H1 (cell line): ENCODE measurements around the gene ZAP70. TPM values are rescaled to one million over a fixed set of nuclear protein-coding genes. Genes with fewer than 3 reads are reported as not detected.

Experiments used
- CBX8 ChIP-seq: fragments of 300-800, 300-1000 bp; sonication (generic); IDR thresholded peaks from 2 replicates; pipeline ENCODE4 v1.7.1; 2016; ENCODE audit warnings: low read depth, low read length, borderline replicate concordance
- CEBPB ChIP-seq: IDR thresholded peaks from 2 replicates; pipeline ENCODE4 v1.6.1; 2012; ENCODE audit warnings: low read depth, low read length
- KDM4A ChIP-seq: IDR thresholded peaks from one replicate; pipeline ENCODE4 v1.7.1; 2012; ENCODE audit warnings: low read depth, mild to moderate bottlenecking, moderate library complexity, low read length, inconsistent platforms; ENCODE audit not compliant: severe bottlenecking
- NRF1 ChIP-seq: IDR thresholded peaks from 2 replicates; pipeline ENCODE4 v1.6.1; 2011; ENCODE audit warnings: mild to moderate bottlenecking, low read depth, low read length, improper control_type of control experiment
- POLR2AphosphoS5 ChIP-seq: IDR thresholded peaks from 2 replicates; pipeline ENCODE4 v1.6.1; 2011; ENCODE audit warnings: low read depth, low read length
- RAD21 ChIP-seq, 2 experiments: IDR thresholded peaks in 1 of 2; conservative IDR thresholded peaks in 1 of 2; 2 replicates each; pipeline ENCODE4 v1.6.1; 2011; ENCODE audit warnings: low read depth in 2 of 2, low read length in 2 of 2, improper control_type of control experiment in 1 of 2, inconsistent platforms in 1 of 2, mild to moderate bottlenecking in 1 of 2, moderate library complexity in 1 of 2
- RBBP5 ChIP-seq: IDR thresholded peaks from 2 replicates; pipeline ENCODE4 v1.7.1; 2012; ENCODE audit warnings: low read depth, mild to moderate bottlenecking, inconsistent platforms, low read length, moderate library complexity, borderline replicate concordance
- RXRA ChIP-seq: IDR thresholded peaks from 2 replicates; pipeline ENCODE4 v1.6.1; 2011; ENCODE audit warnings: low read depth, mild to moderate bottlenecking, low read length, moderate library complexity; ENCODE audit not compliant: insufficient read depth
- polyA plus RNA-seq, 7 experiments: library from polyadenylated mRNA; depleted of rRNA in 3 of 7; stranded (reverse) in 5 of 7; unstranded in 2 of 7; fragments of >200 nt in 5 of 7; fragments of 200-250 nt in 2 of 7; gene quantifications; 1 replicate in 5 of 7; 2 replicates in 1 of 7; 4 replicates in 1 of 7; pipeline versions ENCODE4 v1.2.1 to v1.2.3, GENCODE V29; 2011 to 2013; ENCODE audit warnings: missing spikeins in 2 of 7, mixed read lengths in 2 of 7
- total RNA-seq: library from RNA; stranded (reverse); fragmentation: NEBNext Ultra II Directional; extraction: Animal tissue kit (Norgen Biotek cat#: 25700); gene quantifications from 2 replicates; pipeline ENCODE4 v1.2.1, GENCODE V29; 2021
- TF ChIP-seq, protein P1 (sequence below): fragments of 300-600 bp; sonication (generic); IDR thresholded peaks from 2 replicates; pipeline ENCODE4 v1.7.1; 2012; ENCODE audit warnings: low read length, moderate library complexity, mild to moderate bottlenecking, inconsistent platforms; ENCODE audit not compliant: insufficient replicate concordance
- TF ChIP-seq, protein P2 (sequence below): IDR thresholded peaks from 2 replicates; pipeline ENCODE4 v1.6.1; 2012; ENCODE audit warnings: inconsistent platforms

ZAP70 gene
- total and polyA plus RNA-seq, 2 of the 8 experiments (the other 6 are each of a cell fraction or from before 2014, with no cell fraction given), result 0.15 TPM; not detected in 1

DNA sequence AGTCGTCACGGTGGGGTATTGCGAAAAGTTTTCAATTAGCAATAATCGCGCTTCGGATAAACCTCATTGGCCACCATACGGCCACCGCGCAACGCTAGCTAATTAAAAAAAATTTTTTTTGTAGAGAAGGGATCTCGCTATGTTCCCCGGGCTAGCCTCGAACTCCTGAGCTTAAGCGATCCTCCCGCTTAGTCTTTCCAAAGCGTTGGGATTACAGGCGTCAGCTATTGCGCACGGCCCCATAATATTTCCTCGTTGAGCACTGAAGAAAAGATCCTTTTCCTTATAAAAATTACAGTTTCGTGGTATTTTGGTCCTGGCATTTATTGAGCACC lies 48.8 kb upstream of the ZAP70 start (continued):
- TF ChIP-seq, protein P1, sequence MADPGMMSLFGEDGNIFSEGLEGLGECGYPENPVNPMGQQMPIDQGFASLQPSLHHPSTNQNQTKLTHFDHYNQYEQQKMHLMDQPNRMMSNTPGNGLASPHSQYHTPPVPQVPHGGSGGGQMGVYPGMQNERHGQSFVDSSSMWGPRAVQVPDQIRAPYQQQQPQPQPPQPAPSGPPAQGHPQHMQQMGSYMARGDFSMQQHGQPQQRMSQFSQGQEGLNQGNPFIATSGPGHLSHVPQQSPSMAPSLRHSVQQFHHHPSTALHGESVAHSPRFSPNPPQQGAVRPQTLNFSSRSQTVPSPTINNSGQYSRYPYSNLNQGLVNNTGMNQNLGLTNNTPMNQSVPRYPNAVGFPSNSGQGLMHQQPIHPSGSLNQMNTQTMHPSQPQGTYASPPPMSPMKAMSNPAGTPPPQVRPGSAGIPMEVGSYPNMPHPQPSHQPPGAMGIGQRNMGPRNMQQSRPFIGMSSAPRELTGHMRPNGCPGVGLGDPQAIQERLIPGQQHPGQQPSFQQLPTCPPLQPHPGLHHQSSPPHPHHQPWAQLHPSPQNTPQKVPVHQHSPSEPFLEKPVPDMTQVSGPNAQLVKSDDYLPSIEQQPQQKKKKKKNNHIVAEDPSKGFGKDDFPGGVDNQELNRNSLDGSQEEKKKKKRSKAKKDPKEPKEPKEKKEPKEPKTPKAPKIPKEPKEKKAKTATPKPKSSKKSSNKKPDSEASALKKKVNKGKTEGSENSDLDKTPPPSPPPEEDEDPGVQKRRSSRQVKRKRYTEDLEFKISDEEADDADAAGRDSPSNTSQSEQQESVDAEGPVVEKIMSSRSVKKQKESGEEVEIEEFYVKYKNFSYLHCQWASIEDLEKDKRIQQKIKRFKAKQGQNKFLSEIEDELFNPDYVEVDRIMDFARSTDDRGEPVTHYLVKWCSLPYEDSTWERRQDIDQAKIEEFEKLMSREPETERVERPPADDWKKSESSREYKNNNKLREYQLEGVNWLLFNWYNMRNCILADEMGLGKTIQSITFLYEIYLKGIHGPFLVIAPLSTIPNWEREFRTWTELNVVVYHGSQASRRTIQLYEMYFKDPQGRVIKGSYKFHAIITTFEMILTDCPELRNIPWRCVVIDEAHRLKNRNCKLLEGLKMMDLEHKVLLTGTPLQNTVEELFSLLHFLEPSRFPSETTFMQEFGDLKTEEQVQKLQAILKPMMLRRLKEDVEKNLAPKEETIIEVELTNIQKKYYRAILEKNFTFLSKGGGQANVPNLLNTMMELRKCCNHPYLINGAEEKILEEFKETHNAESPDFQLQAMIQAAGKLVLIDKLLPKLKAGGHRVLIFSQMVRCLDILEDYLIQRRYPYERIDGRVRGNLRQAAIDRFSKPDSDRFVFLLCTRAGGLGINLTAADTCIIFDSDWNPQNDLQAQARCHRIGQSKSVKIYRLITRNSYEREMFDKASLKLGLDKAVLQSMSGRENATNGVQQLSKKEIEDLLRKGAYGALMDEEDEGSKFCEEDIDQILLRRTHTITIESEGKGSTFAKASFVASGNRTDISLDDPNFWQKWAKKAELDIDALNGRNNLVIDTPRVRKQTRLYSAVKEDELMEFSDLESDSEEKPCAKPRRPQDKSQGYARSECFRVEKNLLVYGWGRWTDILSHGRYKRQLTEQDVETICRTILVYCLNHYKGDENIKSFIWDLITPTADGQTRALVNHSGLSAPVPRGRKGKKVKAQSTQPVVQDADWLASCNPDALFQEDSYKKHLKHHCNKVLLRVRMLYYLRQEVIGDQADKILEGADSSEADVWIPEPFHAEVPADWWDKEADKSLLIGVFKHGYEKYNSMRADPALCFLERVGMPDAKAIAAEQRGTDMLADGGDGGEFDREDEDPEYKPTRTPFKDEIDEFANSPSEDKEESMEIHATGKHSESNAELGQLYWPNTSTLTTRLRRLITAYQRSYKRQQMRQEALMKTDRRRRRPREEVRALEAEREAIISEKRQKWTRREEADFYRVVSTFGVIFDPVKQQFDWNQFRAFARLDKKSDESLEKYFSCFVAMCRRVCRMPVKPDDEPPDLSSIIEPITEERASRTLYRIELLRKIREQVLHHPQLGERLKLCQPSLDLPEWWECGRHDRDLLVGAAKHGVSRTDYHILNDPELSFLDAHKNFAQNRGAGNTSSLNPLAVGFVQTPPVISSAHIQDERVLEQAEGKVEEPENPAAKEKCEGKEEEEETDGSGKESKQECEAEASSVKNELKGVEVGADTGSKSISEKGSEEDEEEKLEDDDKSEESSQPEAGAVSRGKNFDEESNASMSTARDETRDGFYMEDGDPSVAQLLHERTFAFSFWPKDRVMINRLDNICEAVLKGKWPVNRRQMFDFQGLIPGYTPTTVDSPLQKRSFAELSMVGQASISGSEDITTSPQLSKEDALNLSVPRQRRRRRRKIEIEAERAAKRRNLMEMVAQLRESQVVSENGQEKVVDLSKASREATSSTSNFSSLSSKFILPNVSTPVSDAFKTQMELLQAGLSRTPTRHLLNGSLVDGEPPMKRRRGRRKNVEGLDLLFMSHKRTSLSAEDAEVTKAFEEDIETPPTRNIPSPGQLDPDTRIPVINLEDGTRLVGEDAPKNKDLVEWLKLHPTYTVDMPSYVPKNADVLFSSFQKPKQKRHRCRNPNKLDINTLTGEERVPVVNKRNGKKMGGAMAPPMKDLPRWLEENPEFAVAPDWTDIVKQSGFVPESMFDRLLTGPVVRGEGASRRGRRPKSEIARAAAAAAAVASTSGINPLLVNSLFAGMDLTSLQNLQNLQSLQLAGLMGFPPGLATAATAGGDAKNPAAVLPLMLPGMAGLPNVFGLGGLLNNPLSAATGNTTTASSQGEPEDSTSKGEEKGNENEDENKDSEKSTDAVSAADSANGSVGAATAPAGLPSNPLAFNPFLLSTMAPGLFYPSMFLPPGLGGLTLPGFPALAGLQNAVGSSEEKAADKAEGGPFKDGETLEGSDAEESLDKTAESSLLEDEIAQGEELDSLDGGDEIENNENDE, result no peak
- TF ChIP-seq RAD21 (IDR thresholded peaks at IDR 0.05 in 1 of 2, conservative IDR thresholded peaks at IDR 0.05 in 1 of 2; ENCODE audit: low read depth in 2 of 2, low read length in 2 of 2) (no peak), CBX8 (no peak), NRF1 (no peak), KDM4A (peak; percentile 37), RBBP5 (0 out of 2 replicates have a peak, but pooled peaks have one; percentile 14), POLR2AphosphoS5 (no peak), CEBPB (no peak), RXRA (no peak)
- TF ChIP-seq, protein P2, sequence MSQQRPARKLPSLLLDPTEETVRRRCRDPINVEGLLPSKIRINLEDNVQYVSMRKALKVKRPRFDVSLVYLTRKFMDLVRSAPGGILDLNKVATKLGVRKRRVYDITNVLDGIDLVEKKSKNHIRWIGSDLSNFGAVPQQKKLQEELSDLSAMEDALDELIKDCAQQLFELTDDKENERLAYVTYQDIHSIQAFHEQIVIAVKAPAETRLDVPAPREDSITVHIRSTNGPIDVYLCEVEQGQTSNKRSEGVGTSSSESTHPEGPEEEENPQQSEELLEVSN, result no peak
